Measurements from ENCODE around the gene ENTHD1.

GRCh38 chr22:39818094-39818493 is 75.5 kb downstream of the ENTHD1 start:
- no peak for TF ChIP-seq CTCF (IDR thresholded peaks at IDR 0.05; ENCODE audit: low read depth, low read length, poor library complexity, severe bottlenecking)
- TF ChIP-seq EZH2phosphoT487 (IDR thresholded peaks at IDR 0.05; ENCODE audit: borderline replicate concordance, low read length) = no peak

All from DOHH2 (cell line).